Globus pallidus (tissue), 1 donor: ENCODE measurements around the gene CBFA2T2.
A peak's percentile ranks its signal among the peaks of the same experiment; 100 is the strongest.
"Not testable (repeated sequence)": the region's sequence is repeated elsewhere in the genome, so short reads cannot be mapped to it uniquely, and the experiment has no call there.

Experiments
- DNase-seq: peaks from one replicate; pipeline ENCODE4 v3.0.0-alpha.2; 2015; ENCODE audit warnings: low spot score

The CBFA2T2 gene

GRCh38 chr20:33551778-33552177 is 61.9 kb downstream of the CBFA2T2 start:
- no peak for DNase-seq

- no peak for DNase-seq
These were observed 62.6 kb downstream of the CBFA2T2 start for GRCh38 chr20:33552519-33552918.

GRCh38 chr20:33553516-33553915 is 63.6 kb downstream of the CBFA2T2 start:
- DNase-seq: no peak

- peak; percentile 32 for DNase-seq
These were observed 65.1 kb downstream of the CBFA2T2 start for GRCh38 chr20:33554914-33555420.

- no peak for DNase-seq
These were observed 65.9 kb downstream of the CBFA2T2 start for GRCh38 chr20:33555755-33556154.

GRCh38 chr20:33556246-33556645 is 66.3 kb downstream of the CBFA2T2 start:
- DNase-seq: no peak

GRCh38 chr20:33558348-33559144 is 68.7 kb downstream of the CBFA2T2 start:
- DNase-seq: no peak

GRCh38 chr20:33559212-33559611 is 69.3 kb downstream of the CBFA2T2 start:
- DNase-seq: no peak

GRCh38 chr20:33560026-33560425 is 70.1 kb downstream of the CBFA2T2 start:
- no peak for DNase-seq

GRCh38 chr20:33561053-33561452 is 71.2 kb downstream of the CBFA2T2 start:
- DNase-seq: not testable (repeated sequence)

GRCh38 chr20:33561692-33562601 is 72.1 kb downstream of the CBFA2T2 start:
- DNase-seq: peak; percentile 70

- no peak for DNase-seq
These were observed 73.9 kb downstream of the CBFA2T2 start for GRCh38 chr20:33563788-33564187.

GRCh38 chr20:33566781-33567603 is 77.1 kb downstream of the CBFA2T2 start:
- DNase-seq: no peak

GRCh38 chr20:33567949-33568348 is 78.1 kb downstream of the CBFA2T2 start:
- DNase-seq: no peak

- DNase-seq: peak; percentile 84
These were observed 78.5 kb downstream of the CBFA2T2 start for GRCh38 chr20:33568378-33568777.

GRCh38 chr20:33568868-33569801 is 79.2 kb downstream of the CBFA2T2 start:
- DNase-seq: no peak

GRCh38 chr20:33569802-33570391 is 80.0 kb downstream of the CBFA2T2 start:
- DNase-seq: no peak

GRCh38 chr20:33570743-33571142 is 80.8 kb downstream of the CBFA2T2 start:
- no peak for DNase-seq

- not testable (repeated sequence) for DNase-seq
These were observed 83.4 kb downstream of the CBFA2T2 start for GRCh38 chr20:33573268-33573667.

- no peak for DNase-seq
These were observed 85.4 kb downstream of the CBFA2T2 start for GRCh38 chr20:33575282-33575681.
